Mononuclear cell (primary cell): ENCODE results near the gene PPP1R13L. TPM values are rescaled to one million over a fixed set of nuclear protein-coding genes. Genes with fewer than 3 reads are reported as not detected.

Source experiments
- H3K27me3 ChIP-seq: 2 replicates; pipeline ENCODE4 v1.6.0; 2011; ENCODE audit warnings: low read length, control low read depth; ENCODE audit not compliant: insufficient read depth
- H3K4me1 ChIP-seq: 2 replicates; pipeline ENCODE4 v1.5.1; 2011; ENCODE audit warnings: mild to moderate bottlenecking, low read length, control low read depth; ENCODE audit not compliant: insufficient read depth
- H3K4me3 ChIP-seq: 2 replicates; pipeline ENCODE4 v1.5.1; 2011; ENCODE audit warnings: mild to moderate bottlenecking, low read length, moderate library complexity
- H3K9me3 ChIP-seq: 2 replicates; pipeline ENCODE4 v1.5.1; 2011; ENCODE audit warnings: low read depth, mild to moderate bottlenecking, control low read depth, low read length
- total RNA-seq: library from RNA; depleted of rRNA; stranded (reverse); fragments of >200 nt; gene quantifications from one replicate; pipeline ENCODE4 v1.2.3, GENCODE V29; 2012

PPP1R13L gene
- total RNA-seq, 1 donor = 0.52 TPM

DNA sequence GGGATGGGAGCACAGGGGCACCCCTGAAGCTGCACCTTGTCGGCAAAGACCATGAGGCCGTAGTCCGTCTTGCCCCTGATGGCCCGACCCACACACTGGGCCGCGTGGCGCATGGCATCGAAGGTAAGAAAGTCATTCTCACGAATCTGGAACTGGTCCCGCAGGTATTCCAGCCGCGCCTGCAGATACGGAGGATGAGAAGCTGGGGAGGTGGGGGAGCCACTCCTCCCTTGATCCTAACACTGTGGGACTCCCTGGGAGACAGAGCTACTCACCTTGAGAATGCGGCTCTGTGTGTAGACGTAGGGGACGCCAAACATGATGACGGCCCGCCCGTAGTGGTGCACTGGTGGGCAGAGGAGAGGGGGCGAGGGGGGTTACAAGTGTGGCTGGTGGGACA is 52.4 kb downstream of the PPP1R13L start:
- Histone ChIP-seq H3K4me1 (no peaks in the 10 kb centered on the region), H3K27me3 (no peaks in the 10 kb centered on the region), H3K9me3 (no peaks in the 10 kb centered on the region), H3K4me3 (no peak overlapping the region)

DNA sequence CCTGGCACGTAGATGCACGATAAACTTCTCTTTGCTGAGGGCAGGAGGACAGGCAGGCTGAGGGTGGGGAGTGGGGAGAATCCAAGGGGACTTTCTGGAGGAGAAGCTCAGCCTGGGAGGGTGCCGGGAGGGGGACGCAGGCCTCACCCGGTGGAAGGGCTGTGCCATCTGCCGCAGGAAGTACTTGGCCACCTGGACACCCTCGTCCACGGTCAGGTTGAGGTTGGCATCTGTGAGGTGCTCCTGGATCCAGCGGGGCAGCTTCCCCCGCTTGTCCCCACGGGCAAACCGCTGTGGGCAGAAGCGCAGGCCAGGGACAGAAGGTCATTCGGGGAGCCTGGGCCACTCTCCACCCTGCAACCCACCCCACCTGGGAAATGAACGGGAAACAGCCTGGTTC is 52.8 kb downstream of the PPP1R13L start:
- no peak overlapping the region for H3K4me3 ChIP-seq
- H3K4me1 ChIP-seq = no peaks in the 10 kb centered on the region
- no peaks in the 10 kb centered on the region for H3K9me3 ChIP-seq
- H3K27me3 ChIP-seq = no peaks in the 10 kb centered on the region

DNA sequence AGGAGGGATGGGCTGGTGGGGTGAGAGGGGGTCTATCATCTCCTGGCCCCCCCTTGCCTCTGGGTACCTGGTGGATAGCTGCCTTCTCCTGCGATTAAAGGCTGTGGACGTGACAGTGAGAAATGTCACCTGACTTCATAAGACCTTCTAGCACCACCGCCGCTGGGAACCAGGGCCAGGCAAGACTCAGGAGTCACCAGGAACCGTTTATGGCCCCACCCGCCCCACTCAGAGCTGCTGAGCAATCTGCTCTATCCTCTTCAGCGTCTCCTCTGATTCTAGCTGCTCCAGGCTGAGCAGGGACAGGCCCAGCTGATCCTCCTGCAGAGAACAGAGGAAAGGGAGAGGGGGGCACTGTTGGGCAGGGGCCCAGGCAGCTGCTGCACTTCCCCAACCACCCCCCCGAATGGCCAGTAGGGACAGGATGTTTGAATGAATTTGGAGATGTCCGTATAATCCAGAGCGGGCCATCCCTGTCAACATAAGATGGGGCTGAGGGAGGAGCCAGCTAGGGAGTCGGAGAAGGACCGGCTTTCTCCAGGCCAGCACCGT is 53.4 kb downstream of the PPP1R13L start:
- no peaks in the 10 kb centered on the region for H3K9me3 ChIP-seq
- no peak overlapping the region for H3K4me3 ChIP-seq
- H3K4me1 ChIP-seq = no peaks in the 10 kb centered on the region
- H3K27me3 ChIP-seq = no peaks in the 10 kb centered on the region

DNA sequence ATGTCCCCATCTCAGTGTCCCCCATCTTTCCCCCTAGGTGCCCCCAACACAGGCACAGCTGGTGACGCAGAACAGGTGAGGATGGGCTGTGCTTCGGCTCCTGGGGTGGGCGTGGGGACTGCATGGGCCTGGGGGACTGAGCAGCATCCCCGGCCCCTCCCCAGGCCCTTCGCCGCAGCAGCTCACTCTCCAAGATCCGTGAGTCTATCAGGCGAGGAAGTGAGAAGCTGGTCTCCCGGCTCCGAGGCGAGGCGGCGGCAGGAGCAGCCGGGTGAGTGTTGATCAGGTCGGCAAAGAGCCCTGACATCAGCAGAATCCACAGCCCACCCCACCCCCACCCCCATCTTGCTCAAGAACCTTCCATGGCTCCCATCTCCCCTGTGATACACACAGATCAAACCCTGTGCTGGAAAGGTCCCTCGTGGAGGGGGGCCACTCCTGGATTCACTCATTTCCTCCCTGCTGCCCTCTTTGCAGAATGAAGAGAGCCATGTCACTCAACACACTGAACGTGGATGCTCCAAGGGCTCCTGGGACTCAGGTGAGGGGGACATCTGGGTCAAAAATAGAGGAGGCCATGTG is 54.3 kb downstream of the PPP1R13L start:
- Histone ChIP-seq H3K4me1 (no peaks in the 10 kb centered on the region), H3K9me3 (no peaks in the 10 kb centered on the region)

DNA sequence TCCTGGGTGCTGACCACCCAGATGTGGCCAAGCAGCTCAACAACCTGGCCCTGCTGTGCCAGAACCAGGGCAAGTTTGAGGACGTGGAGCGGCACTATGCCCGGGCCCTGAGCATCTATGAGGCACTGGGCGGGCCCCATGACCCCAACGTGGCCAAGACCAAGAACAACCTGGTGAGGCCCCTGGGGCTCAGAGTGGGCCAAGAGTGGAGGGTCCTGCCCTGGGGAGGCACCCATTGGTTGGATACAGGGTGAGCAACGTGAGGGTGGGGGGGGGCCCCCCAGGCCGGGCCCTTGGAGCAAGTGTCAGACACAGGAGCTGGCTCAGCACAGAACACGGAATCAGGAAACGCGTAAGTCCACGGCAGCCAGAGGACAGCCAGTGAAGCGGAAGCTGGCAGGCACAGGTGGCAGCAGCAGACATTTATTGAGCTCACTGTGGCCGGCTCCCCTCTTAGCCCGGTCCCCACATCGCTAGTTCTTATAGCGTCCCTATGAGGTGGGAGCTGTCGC is 55.4 kb downstream of the PPP1R13L start:
- Histone ChIP-seq H3K4me3 (no peak overlapping the region), H3K4me1 (no peaks in the 10 kb centered on the region), H3K27me3 (no peaks in the 10 kb centered on the region), H3K9me3 (no peaks in the 10 kb centered on the region)

More for the DNA sequence above, 54.3 kb downstream of the PPP1R13L start:
- Histone ChIP-seq H3K27me3 (no peaks in the 10 kb centered on the region), H3K4me3 (no peak overlapping the region)

DNA sequence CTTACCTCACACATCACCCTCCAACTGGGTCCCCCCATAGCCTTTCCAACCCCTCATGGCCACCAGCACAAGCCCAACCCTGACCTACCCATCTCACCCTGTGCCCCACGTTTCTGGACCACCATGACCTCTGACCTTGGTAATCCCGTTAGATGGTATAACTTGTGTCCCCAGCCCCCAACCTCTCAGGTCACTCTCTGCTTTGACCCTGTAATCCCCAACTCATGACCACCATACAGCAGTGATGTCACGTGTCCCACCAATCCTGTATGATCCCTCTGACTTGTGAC is 55.8 kb downstream of the PPP1R13L start:
- no peaks in the 10 kb centered on the region for H3K4me1 ChIP-seq
- no peaks in the 10 kb centered on the region for H3K9me3 ChIP-seq
- H3K4me3 ChIP-seq = no peak overlapping the region
- H3K27me3 ChIP-seq = no peaks in the 10 kb centered on the region

DNA sequence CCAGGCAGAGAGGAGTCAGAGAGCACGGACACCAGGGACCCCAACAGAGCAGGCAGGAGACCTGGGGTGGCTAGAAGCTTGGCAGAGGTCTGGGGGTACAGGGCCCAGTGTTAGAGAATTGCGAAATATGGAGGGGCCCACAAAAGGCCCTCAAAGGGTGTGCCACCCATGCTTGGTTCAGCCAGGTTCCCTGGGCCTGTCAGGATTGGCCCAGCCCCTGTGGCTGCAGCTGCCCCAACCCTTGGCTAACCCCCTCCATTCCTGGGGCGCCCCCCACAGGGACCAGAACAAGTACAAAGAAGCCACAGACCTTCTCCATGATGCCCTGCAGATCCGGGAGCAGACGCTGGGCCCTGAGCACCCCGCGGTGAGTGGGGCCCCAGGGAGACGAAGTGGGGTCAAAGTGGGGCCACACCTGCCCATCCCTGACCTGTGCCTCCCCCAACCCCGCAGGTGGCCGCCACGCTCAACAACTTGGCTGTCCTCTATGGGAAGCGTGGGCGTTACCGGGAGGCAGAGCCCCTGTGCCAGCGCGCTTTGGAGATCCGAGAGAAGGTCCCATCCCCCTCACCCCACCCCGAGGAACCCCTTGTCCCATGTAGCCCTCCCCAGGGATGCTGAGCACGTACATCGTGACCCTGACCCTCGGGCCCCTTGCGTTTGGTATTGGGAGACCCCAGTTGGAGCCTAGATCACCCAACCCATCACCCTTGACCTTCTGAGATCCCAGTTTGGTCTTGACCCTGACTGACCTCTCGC is 56.3 kb downstream of the PPP1R13L start:
- Histone ChIP-seq H3K27me3 (no peaks in the 10 kb centered on the region), H3K4me1 (no peaks in the 10 kb centered on the region), H3K4me3 (no peak overlapping the region), H3K9me3 (no peaks in the 10 kb centered on the region)

DNA sequence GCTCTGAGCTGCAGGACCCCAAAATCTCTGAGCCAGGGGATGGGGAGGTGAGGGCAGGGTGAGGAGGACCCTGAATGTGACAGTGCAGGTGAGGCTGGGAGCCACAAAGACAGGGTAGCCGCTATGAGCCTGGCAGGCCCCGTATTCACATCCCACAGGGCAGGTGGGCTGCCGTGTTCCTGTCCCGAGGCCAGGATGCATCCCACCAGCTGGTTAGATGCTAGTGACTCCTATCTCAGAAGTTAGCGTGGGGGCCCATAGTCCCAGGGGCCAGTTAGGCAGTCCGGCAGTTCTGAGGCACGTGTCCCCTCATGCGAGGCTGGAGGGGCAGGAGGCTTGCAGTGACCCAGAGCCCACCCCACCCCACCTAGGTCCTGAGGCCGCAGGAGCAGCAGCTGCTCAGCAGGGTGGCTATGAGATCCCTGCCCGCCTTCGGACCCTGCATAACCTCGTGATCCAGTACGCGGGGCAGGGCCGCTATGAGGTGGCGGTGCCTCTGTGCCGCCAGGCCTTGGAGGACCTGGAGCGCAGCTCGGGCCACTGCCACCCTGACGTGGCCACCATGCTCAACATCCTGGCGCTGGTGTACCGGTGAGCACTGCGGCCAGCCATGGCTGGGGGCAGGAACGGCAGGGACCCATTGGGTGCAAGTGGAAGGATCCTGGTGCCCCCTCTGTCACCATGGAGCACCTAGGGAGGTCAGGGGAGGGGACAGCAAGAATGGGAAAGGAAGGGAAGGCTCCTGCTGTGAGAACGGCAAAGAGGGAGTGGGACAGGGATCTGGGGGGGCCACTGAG is 57.1 kb downstream of the PPP1R13L start:
- Histone ChIP-seq H3K9me3 (no peaks in the 10 kb centered on the region), H3K4me1 (no peaks in the 10 kb centered on the region), H3K4me3 (no peak overlapping the region), H3K27me3 (no peaks in the 10 kb centered on the region)

DNA sequence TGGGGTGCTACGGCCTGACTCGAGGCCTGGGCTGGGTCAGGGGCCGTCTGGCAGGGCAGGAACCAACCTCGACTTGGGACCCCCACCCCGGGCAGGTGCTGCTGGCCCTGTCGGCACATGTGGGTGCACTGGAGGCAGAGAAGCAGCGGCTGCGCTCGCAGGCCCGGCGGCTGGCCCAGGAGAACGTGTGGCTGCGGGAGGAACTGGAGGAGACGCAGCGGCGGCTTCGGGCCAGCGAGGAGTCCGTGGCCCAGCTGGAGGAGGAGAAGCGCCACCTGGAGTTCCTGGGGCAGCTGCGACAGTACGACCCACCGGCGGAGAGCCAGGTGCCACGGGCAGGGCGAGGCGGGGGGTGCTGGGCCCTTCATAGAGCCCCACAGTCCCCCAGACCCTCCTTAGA is 58.4 kb downstream of the PPP1R13L start:
- Histone ChIP-seq H3K4me1 (no peaks in the 10 kb centered on the region), H3K9me3 (no peaks in the 10 kb centered on the region), H3K4me3 (no peak overlapping the region), H3K27me3 (peaks cover 5% of the 10 kb centered on the region)

DNA sequence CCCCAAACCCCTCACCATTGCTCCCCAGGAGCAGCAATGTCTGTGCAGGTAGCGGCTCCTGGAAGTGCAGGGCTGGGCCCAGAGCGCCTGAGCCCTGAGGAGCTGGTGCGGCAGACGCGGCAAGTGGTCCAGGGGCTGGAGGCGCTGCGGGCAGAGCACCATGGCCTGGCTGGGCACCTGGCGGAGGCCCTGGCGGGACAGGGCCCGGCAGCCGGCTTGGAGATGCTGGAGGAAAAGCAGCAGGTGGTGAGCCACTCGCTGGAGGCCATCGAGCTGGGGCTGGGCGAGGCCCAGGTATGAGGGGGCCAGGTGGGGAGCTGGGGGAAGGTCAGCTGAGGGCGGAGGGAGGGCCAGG is 59.4 kb downstream of the PPP1R13L start:
- Histone ChIP-seq H3K9me3 (no peaks in the 10 kb centered on the region), H3K4me3 (no peak overlapping the region), H3K27me3 (peaks cover 9% of the 10 kb centered on the region), H3K4me1 (peaks cover 6% of the 10 kb centered on the region)

DNA sequence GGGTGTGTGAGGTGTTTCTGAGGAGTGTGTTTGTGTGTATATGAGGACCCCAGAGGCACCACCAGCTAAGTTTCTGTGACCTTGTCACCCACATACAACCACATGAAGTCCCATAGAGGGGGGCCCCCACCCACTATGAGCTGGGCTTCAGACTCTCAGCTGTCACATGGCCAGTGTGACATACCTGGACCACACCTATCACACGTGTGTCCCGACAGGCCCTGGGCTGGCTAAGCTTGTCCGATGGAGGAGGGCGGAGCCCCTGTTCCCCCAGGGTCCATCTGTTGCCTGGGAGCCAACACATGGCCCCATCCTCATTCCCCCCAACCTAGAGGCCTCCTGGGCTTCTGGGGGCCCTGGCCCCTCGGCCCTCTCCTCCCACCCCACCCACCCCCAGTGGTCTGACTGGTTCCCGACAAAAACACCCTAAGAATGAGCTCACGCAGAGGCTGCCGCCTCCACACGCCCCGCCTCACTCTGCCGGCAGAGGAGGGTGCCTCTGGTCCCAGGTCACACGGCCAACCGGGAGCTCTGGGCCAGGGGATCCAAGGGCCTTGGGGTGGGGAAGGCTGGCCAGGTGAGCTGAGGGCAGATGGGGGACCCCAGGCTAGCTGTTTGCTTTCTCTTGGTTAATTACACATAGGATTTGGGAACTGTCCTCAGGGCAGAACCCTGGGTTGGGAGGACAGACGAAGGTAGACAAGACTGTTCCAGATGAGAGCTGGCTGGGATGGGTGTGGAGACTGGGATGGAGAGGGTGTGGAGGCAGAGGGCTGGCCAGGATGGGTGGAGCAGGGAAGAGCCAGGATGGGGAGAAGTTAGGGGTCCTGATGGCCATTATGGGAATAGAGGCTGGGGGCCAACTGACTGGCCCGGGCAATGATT is 60.0 kb downstream of the PPP1R13L start:
- Histone ChIP-seq H3K27me3 (peaks cover 15% of the 10 kb centered on the region), H3K9me3 (no peaks in the 10 kb centered on the region), H3K4me3 (no peak overlapping the region), H3K4me1 (peaks cover 8% of the 10 kb centered on the region)

DNA sequence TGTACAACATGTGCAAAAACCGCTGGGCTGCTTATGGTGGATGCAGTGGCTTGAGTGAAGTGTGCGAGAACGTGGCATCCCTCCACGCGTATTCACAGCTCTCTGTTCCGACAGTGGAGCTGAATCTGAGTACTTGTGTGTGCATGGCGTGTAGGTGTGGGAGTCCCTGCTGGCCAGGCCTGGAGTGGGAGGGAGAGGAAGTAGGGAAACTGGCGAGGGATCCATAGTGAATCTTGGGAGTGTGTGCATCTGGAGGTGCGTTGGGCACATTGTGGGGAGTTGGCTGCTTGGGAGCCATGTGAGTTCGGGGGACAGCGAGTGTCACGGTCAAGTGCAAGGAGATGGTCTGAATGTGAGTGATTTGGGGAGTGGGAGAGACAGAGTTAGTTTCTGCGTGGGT is 62.0 kb downstream of the PPP1R13L start:
- Histone ChIP-seq H3K27me3 (peaks cover 18% of the 10 kb centered on the region), H3K4me3 (no peak overlapping the region), H3K9me3 (no peaks in the 10 kb centered on the region), H3K4me1 (peaks cover 8% of the 10 kb centered on the region)

DNA sequence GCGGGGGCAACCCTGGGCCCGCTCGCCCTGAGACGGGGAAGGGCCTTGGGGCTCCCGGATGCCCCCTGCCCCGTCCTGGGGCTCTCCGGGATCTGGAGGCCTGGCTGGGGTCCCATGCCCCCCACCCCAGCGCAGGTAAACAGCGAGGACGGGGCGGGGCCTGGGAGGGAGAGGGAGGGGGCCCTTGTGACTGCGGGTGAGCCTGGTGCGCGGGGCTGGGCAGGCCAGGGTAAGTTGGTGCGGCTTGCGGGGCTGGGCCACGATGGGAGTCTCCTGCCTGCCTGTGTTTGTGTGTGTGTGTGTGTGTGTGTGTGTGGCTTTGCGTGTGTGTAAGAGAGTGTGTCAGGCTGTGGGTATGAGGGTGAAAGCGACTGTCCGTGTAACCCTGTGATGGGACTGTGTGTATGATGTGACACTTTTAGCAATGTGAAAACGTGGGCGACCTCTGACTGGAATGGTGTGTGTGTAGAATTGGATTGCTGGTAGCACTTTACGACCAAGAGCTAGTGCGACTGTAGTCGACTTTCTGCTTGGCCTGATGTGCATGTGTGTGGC is 63.9 kb downstream of the PPP1R13L start:
- Histone ChIP-seq H3K4me3 (no peak overlapping the region), H3K9me3 (no peaks in the 10 kb centered on the region), H3K27me3 (peaks cover 18% of the 10 kb centered on the region), H3K4me1 (peaks cover 8% of the 10 kb centered on the region)

DNA sequence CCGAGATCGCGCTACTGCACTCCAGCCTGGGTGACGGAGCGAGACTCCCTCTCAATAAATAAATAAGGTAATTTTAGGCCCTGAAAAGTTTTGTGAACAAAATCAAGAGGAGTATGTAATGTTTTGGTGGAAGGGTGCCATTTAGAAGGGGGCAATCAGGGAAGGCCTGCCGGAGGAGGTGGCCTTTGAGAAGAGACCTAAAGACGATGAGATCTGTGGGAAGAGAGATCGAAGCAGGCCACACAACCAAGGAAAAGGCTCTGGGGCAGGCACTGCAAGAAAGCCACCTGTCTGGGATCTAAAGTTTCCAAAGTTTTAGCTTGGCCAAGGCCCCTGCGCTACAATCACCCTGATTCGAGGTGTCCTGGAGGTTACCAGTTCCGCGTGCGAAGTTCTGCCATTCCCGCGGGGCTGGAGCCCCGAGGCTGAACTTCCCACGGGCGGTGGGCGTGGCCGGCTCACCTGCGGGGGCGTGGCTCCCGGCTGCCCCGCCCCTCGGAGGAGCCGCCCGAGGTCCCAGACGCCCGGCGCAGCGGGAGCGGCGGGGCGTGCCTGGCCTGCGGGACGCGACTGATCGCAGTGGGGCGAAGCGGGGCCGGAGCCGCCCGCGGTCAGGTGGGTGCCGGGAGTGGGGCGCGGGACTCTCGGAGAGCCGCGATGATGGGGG is 64.5 kb downstream of the PPP1R13L start, which contains the start of gene KLC3:
Gene KLC3, plus strand, starts transcription at position 519 of the 667 bp plus-strand sequence. CDS start 4,792 bp downstream, outside the sequence.
- Histone ChIP-seq H3K4me1 (peaks cover 8% of the 10 kb centered on the region), H3K27me3 (peaks cover 18% of the 10 kb centered on the region), H3K9me3 (no peaks in the 10 kb centered on the region), H3K4me3 (no peak within 1 kb of the TSS)
